WTC11 (cell line): Measurements from ENCODE around the gene SEMA3F. TPM values are rescaled to one million over a fixed set of nuclear protein-coding genes. Genes with fewer than 3 reads are reported as not detected.

Experiments used
- ARID4B ChIP-seq: sonication (generic); formaldehyde crosslinking; IDR thresholded peaks from 2 replicates; pipeline ENCODE4 v1.8.0; 2023; ENCODE audit warnings: missing genetic modification reagents, mild to moderate bottlenecking, borderline replicate concordance
- ATF3 ChIP-seq: sonication (generic); formaldehyde crosslinking; conservative IDR thresholded peaks from 2 replicates; pipeline ENCODE4 v1.8.1; 2022; ENCODE audit warnings: mild to moderate bottlenecking, missing genetic modification reagents
- ATF6 ChIP-seq: sonication (generic); formaldehyde crosslinking; IDR thresholded peaks from 2 replicates; pipeline ENCODE4 v1.8.1; 2023; ENCODE audit warnings: mild to moderate bottlenecking, missing genetic modification reagents
- CREM ChIP-seq: sonication (generic); formaldehyde crosslinking; IDR thresholded peaks from 2 replicates; pipeline ENCODE4 v1.8.1; 2022; ENCODE audit warnings: mild to moderate bottlenecking, missing genetic modification reagents, moderate library complexity
- E2F1 ChIP-seq: sonication (generic); formaldehyde crosslinking; IDR thresholded peaks from 2 replicates; pipeline ENCODE4 v1.8.0; 2022; ENCODE audit warnings: mild to moderate bottlenecking, missing genetic modification reagents
- MYBL2 ChIP-seq: sonication (generic); formaldehyde crosslinking; IDR thresholded peaks from 2 replicates; pipeline ENCODE4 v1.8.1; 2023; ENCODE audit warnings: mild to moderate bottlenecking, moderate library complexity, missing genetic modification reagents
- NFYB ChIP-seq: sonication (generic); formaldehyde crosslinking; conservative IDR thresholded peaks from 2 replicates; pipeline ENCODE4 v1.8.0; 2022; ENCODE audit warnings: low read depth, missing genetic modification reagents
- NR2C2 ChIP-seq: sonication (generic); formaldehyde crosslinking; IDR thresholded peaks from 2 replicates; pipeline ENCODE4 v1.8.0; 2022; ENCODE audit warnings: mild to moderate bottlenecking, missing genetic modification reagents
- PRDM15 ChIP-seq: sonication (generic); formaldehyde crosslinking; IDR thresholded peaks from 2 replicates; pipeline ENCODE4 v1.8.0; 2022; ENCODE audit warnings: missing genetic modification reagents
- PREB ChIP-seq: sonication (generic); formaldehyde crosslinking; IDR thresholded peaks from 2 replicates; pipeline ENCODE4 v1.8.1; 2022; ENCODE audit warnings: mild to moderate bottlenecking, missing genetic modification reagents, moderate library complexity, borderline replicate concordance
- SMAD4 ChIP-seq: sonication (generic); formaldehyde crosslinking; IDR thresholded peaks from 2 replicates; pipeline ENCODE4 v1.8.0; 2022; ENCODE audit warnings: mild to moderate bottlenecking, missing genetic modification reagents
- TEAD4 ChIP-seq: sonication (generic); formaldehyde crosslinking; IDR thresholded peaks from 2 replicates; pipeline ENCODE4 v1.8.0; 2022; ENCODE audit warnings: mild to moderate bottlenecking, missing genetic modification reagents
- ZNF416 ChIP-seq: fragments of 250-450 bp; sonication (Bioruptor Pico); IDR thresholded peaks from 2 replicates; pipeline ENCODE4 v1.9.0; 2021; ENCODE audit warnings: mild to moderate bottlenecking, inconsistent platforms
- ZNF512 ChIP-seq: sonication (generic); formaldehyde crosslinking; IDR thresholded peaks from 2 replicates; pipeline ENCODE4 v1.8.1; 2022; ENCODE audit warnings: missing genetic modification reagents, borderline replicate concordance
- ZNF532 ChIP-seq: fragments of 250-450 bp; sonication (Bioruptor Pico); IDR thresholded peaks from 2 replicates; pipeline ENCODE4 v1.9.0; 2021; ENCODE audit warnings: mild to moderate bottlenecking, borderline replicate concordance
- ZNF671 ChIP-seq: fragments of 250-450 bp; sonication (Bioruptor Pico); IDR thresholded peaks from 2 replicates; pipeline ENCODE4 v1.8.0; 2021; ENCODE audit warnings: mild to moderate bottlenecking
- total RNA-seq: library from RNA; stranded (reverse); gene quantifications from 3 replicates; pipeline ENCODE4 v1.2.3, GENCODE V29; 2021

Gene SEMA3F
- total RNA-seq, 1 experiment from 2014 or later: 49.0 TPM

- TF ChIP-seq ARID4B (CRISPR knock-in tag) (no peak), ZNF416 (CRISPR knock-in tag) (no peak), NR2C2 (CRISPR knock-in tag) (no peak), CREM (CRISPR knock-in tag) (no peak), ZNF671 (CRISPR knock-in tag) (peak; percentile 60; the same call in 1 of the 2 replicates), PRDM15 (CRISPR knock-in tag) (no peak), NFYB (CRISPR knock-in tag) (no peak), MYBL2 (CRISPR knock-in tag) (no peak), ZNF532 (CRISPR knock-in tag) (peak; percentile 73; the same call in 1 of the 2 replicates), ATF6 (CRISPR knock-in tag) (no peak), SMAD4 (CRISPR knock-in tag) (no peak; the same call in 1 of the 2 replicates), ZNF512 (CRISPR knock-in tag) (no peak), TEAD4 (CRISPR knock-in tag) (no peak), E2F1 (CRISPR knock-in tag) (no peak), ATF3 (CRISPR knock-in tag) (0 out of 2 replicates have a peak, but pooled peaks have one; percentile 3), PREB (CRISPR knock-in tag) (no peak)
These were observed 33.8 kb upstream of the SEMA3F start (continued) for GRCh38 chr3:50121072-50122032.
